OCI-LY3 (cell line): ENCODE measurements around the gene LRRC15.

Source experiments
- EZH2phosphoT487 ChIP-seq: fragments of 200-600 bp; shearing (Covaris generic); IDR thresholded peaks from 2 replicates; pipeline ENCODE4 v1.6.1; 2018; ENCODE audit warnings: antibody characterized with exemption, mixed run types, low read depth
- TF ChIP-seq, protein P1 (sequence below): fragments of 200-600, 300-600 bp; sonication (generic); IDR thresholded peaks from 2 replicates; pipeline ENCODE4 v1.5.1; 2014; ENCODE audit warnings: antibody characterized with exemption, low read length, low read depth

DNA sequence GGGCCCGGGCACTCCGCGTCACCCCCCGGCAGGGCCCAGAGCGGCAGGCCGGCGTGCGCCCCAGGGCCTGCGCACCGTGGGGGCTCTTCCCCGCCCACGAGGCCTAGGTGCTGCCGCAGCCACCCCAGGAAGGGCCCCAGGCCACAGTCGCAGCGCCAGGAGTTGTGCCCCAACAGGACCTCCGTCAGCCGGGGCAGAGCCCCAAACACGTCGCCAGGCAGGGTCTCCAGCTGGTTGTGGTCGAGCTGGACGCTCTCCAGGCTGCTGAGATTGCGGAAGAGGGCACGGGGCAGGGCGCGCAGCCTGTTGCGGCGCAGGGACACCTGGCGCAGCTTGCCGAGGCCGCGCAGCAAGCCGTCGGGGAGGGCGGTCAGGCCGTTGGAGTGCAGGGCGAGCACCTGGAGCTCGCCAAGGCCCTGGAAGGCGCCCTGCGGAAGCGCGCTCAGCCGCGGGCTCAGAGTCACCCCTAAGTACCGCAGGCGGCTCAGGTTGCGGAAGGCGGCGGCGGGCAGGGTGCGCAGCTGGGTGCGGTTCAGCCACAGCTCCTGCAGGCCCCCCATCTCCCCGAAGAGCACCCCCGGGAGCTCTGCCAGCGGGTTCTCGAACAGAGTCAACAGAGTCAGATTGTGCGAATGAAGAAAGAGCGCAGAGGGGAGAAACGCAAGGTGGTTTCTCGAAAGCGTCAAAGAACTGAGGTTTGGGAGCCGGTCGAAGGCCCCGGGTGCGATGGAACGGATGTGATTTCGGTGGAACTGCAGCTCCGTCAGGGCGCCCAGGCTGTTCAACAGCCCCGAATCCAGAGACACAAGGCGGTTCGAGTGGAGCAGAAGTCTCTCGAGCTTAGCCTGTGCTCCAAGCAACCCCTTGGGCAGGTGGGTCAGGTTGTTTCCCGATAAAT is 27.6 kb upstream of the LRRC15 start:
- TF ChIP-seq, protein P1, sequence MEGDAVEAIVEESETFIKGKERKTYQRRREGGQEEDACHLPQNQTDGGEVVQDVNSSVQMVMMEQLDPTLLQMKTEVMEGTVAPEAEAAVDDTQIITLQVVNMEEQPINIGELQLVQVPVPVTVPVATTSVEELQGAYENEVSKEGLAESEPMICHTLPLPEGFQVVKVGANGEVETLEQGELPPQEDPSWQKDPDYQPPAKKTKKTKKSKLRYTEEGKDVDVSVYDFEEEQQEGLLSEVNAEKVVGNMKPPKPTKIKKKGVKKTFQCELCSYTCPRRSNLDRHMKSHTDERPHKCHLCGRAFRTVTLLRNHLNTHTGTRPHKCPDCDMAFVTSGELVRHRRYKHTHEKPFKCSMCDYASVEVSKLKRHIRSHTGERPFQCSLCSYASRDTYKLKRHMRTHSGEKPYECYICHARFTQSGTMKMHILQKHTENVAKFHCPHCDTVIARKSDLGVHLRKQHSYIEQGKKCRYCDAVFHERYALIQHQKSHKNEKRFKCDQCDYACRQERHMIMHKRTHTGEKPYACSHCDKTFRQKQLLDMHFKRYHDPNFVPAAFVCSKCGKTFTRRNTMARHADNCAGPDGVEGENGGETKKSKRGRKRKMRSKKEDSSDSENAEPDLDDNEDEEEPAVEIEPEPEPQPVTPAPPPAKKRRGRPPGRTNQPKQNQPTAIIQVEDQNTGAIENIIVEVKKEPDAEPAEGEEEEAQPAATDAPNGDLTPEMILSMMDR: no peak
- TF ChIP-seq EZH2phosphoT487: no peak
